Measurements from ENCODE around the gene RAB3GAP2. TPM values are rescaled to one million over a fixed set of nuclear protein-coding genes. Genes with fewer than 3 reads are reported as not detected.
A peak's percentile ranks its signal among the peaks of the same experiment; 100 is the strongest.

Gene RAB3GAP2
- total RNA-seq, 1 experiment from 2014 or later: 64.3 TPM

DNA sequence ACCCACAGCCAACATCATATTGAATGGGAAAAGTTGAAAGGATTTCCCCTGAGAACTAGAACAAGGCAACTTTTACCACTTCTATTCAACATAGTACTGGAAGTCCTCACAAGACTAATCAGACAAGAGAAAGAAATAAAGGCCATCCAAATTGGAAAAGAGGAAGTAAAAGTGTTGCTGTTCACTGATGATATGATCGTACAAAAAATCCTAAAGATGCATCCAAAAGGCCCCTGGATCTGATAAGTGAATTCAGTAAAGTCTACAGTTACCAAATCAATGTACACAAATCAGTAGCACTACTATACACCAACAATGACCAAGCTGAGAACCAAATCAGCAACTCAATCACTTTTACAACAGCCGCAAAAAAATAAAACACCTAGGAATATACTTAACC is 28.3 kb downstream of the RAB3GAP2 start:
- CTCF ChIA-PET: no interaction called here

DNA sequence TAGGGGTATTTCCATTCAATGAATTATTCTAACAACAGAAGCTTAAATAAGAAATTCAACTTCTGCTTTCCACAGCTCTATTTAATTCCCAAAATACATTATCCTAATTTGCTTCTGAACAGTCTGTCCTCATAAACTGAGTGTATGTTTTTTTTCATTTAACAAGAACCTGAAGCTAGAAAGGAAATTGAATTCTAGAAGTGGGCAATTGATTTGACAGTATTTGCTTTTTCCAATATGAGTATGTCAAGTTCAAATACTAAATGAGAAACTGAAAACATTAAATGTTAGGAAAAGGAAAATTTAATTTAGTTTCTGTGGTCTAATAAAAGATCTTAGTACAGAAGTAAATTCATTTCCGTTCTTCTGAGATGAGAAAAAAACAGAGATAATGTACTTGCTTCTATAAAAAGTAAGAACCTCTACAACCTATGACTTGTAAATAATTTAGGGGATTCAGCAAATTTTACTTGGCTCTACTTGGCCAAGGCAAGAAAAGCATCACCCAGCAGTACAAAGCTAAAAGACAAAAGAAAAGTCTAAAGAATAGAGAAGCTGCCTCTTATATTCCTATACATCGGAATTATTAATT is 31.1 kb downstream of the RAB3GAP2 start:
- peaks cover 46% of the 10 kb centered on the region for H3K4me1 Mint-ChIP-seq
- DNase-seq (ENCODE audit: low spot score) (no peak), ATAC-seq (no peak)
- CTCF ChIA-PET: no interaction called here
- H3K36me3 Mint-ChIP-seq: peaks cover 8% of the 10 kb centered on the region
- no peak overlapping the region for H3K27ac Mint-ChIP-seq
- H3K4me3 Mint-ChIP-seq: no peak overlapping the region
- POLR2A ChIA-PET: no interaction called here
- H3K27me3 Mint-ChIP-seq (ENCODE audit: low read depth): no peaks in the 10 kb centered on the region
- H3K9me3 Mint-ChIP-seq: peaks cover 5% of the 10 kb centered on the region
- TF ChIP-seq SMAD4 (CRISPR knock-in tag; IDR thresholded peaks at IDR 0.05): no peak
- TF ChIP-seq, protein P1, sequence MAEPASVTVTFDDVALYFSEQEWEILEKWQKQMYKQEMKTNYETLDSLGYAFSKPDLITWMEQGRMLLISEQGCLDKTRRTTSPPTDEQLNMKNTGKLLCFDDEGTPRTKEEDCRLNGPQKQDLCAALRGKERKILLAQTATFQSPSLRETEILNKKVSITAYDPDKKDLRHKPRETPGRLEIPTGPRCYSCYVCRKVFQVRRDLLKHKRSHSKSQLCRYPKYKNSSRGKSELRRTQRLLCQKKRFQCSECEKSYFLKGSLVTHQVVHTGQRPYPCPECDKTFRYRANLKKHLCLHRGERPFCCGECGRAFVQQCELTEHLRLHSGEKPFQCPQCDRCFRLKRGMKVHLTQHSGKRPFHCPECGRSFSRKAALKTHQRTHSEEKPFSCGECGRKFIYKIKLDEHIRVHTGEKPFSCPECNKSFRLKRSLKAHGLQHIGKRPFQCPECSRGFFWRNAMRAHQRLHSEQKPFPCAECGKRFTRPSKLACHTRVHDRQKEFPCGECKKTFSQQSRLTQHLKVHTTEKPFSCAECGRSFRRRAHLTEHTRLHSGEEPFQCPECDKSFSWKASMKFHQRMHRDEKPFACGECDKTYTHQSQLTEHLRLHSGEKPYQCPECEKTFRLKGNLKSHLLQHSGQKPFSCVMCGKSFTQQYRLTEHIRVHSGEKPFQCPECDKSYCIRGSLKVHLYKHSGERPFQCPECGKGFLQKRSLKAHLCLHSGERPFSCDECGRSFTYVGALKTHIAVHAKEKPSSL (CRISPR knock-in tag; conservative IDR thresholded peaks at IDR 0.05): no peak
- TF ChIP-seq GRHL2 (CRISPR knock-in tag; IDR thresholded peaks at IDR 0.05; ENCODE audit: insufficient replicate concordance, severe bottlenecking): no peak
- TF ChIP-seq, protein P2, sequence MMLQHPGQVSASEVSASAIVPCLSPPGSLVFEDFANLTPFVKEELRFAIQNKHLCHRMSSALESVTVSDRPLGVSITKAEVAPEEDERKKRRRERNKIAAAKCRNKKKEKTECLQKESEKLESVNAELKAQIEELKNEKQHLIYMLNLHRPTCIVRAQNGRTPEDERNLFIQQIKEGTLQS (CRISPR knock-in tag; conservative IDR thresholded peaks at IDR 0.05): no peak
- no peak for TF ChIP-seq ATF1 (CRISPR knock-in tag; IDR thresholded peaks at IDR 0.05)
- TF ChIP-seq CREB1 (CRISPR knock-in tag; IDR thresholded peaks at IDR 0.05): no peak
- no peak for TF ChIP-seq RORB (CRISPR knock-in tag; IDR thresholded peaks at IDR 0.05)
- TF ChIP-seq, protein P3, sequence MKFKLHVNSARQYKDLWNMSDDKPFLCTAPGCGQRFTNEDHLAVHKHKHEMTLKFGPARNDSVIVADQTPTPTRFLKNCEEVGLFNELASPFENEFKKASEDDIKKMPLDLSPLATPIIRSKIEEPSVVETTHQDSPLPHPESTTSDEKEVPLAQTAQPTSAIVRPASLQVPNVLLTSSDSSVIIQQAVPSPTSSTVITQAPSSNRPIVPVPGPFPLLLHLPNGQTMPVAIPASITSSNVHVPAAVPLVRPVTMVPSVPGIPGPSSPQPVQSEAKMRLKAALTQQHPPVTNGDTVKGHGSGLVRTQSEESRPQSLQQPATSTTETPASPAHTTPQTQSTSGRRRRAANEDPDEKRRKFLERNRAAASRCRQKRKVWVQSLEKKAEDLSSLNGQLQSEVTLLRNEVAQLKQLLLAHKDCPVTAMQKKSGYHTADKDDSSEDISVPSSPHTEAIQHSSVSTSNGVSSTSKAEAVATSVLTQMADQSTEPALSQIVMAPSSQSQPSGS (CRISPR knock-in tag; IDR thresholded peaks at IDR 0.05; ENCODE audit: borderline replicate concordance, low read depth): no peak
- TF ChIP-seq ZNF416 (CRISPR knock-in tag; IDR thresholded peaks at IDR 0.05): no peak
- TF ChIP-seq NFE2L1 (CRISPR knock-in tag; IDR thresholded peaks at IDR 0.05): no peak
- TF ChIP-seq CREM (CRISPR knock-in tag; IDR thresholded peaks at IDR 0.05): no peak

More for the DNA sequence above, 28.3 kb downstream of the RAB3GAP2 start:
- DNase-seq (ENCODE audit: low spot score): no peak
- POLR2A ChIA-PET: interaction anchor here (0.8 kb wide), 1 partner anchor 29 kb away, joined by 3 read pairs; the partner anchor contains the start of gene RAB3GAP2
- ATAC-seq: no peak
- peaks cover 24% of the 10 kb centered on the region for H3K9me3 Mint-ChIP-seq
- peaks cover 29% of the 10 kb centered on the region for H3K36me3 Mint-ChIP-seq
- H3K27ac Mint-ChIP-seq: peak overlapping the region; percentile 4
- peak overlapping the region; percentile 78; the same call in 1 of the 2 replicates for H3K4me3 Mint-ChIP-seq
- no peaks in the 10 kb centered on the region for H3K27me3 Mint-ChIP-seq (ENCODE audit: low read depth)
- TF ChIP-seq, protein P4, sequence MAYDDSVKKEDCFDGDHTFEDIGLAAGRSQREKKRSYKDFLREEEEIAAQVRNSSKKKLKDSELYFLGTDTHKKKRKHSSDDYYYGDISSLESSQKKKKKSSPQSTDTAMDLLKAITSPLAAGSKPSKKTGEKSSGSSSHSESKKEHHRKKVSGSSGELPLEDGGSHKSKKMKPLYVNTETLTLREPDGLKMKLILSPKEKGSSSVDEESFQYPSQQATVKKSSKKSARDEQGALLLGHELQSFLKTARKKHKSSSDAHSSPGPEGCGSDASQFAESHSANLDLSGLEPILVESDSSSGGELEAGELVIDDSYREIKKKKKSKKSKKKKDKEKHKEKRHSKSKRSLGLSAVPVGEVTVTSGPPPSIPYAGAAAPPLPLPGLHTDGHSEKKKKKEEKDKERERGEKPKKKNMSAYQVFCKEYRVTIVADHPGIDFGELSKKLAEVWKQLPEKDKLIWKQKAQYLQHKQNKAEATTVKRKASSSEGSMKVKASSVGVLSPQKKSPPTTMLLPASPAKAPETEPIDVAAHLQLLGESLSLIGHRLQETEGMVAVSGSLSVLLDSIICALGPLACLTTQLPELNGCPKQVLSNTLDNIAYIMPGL (CRISPR knock-in tag; IDR thresholded peaks at IDR 0.05): no peak
- TF ChIP-seq, protein P5, sequence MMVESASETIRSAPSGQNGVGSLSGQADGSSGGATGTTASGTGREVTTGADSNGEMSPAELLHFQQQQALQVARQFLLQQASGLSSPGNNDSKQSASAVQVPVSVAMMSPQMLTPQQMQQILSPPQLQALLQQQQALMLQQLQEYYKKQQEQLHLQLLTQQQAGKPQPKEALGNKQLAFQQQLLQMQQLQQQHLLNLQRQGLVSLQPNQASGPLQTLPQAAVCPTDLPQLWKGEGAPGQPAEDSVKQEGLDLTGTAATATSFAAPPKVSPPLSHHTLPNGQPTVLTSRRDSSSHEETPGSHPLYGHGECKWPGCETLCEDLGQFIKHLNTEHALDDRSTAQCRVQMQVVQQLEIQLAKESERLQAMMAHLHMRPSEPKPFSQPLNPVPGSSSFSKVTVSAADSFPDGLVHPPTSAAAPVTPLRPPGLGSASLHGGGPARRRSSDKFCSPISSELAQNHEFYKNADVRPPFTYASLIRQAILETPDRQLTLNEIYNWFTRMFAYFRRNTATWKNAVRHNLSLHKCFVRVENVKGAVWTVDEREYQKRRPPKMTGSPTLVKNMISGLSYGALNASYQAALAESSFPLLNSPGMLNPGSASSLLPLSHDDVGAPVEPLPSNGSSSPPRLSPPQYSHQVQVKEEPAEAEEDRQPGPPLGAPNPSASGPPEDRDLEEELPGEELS (CRISPR knock-in tag; IDR thresholded peaks at IDR 0.05): no peak
- TF ChIP-seq, protein P6, sequence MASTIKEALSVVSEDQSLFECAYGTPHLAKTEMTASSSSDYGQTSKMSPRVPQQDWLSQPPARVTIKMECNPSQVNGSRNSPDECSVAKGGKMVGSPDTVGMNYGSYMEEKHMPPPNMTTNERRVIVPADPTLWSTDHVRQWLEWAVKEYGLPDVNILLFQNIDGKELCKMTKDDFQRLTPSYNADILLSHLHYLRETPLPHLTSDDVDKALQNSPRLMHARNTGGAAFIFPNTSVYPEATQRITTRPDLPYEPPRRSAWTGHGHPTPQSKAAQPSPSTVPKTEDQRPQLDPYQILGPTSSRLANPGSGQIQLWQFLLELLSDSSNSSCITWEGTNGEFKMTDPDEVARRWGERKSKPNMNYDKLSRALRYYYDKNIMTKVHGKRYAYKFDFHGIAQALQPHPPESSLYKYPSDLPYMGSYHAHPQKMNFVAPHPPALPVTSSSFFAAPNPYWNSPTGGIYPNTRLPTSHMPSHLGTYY (CRISPR knock-in tag; IDR thresholded peaks at IDR 0.05): no peak
- TF ChIP-seq ZNF671 (CRISPR knock-in tag; IDR thresholded peaks at IDR 0.05) (no peak), CREB1 (CRISPR knock-in tag; IDR thresholded peaks at IDR 0.05) (no peak), SOX15 (CRISPR knock-in tag; IDR thresholded peaks at IDR 0.05) (no peak), GABPB1 (CRISPR knock-in tag; IDR thresholded peaks at IDR 0.05) (no peak), TP53 (CRISPR knock-in tag; IDR thresholded peaks at IDR 0.05) (no peak), GRHL2 (CRISPR knock-in tag; IDR thresholded peaks at IDR 0.05; ENCODE audit: insufficient replicate concordance, severe bottlenecking) (no peak)
- TF ChIP-seq, protein P7, sequence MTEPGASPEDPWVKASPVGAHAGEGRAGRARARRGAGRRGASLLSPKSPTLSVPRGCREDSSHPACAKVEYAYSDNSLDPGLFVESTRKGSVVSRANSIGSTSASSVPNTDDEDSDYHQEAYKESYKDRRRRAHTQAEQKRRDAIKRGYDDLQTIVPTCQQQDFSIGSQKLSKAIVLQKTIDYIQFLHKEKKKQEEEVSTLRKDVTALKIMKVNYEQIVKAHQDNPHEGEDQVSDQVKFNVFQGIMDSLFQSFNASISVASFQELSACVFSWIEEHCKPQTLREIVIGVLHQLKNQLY (CRISPR knock-in tag; IDR thresholded peaks at IDR 0.05): no peak
- TF ChIP-seq, protein P8, sequence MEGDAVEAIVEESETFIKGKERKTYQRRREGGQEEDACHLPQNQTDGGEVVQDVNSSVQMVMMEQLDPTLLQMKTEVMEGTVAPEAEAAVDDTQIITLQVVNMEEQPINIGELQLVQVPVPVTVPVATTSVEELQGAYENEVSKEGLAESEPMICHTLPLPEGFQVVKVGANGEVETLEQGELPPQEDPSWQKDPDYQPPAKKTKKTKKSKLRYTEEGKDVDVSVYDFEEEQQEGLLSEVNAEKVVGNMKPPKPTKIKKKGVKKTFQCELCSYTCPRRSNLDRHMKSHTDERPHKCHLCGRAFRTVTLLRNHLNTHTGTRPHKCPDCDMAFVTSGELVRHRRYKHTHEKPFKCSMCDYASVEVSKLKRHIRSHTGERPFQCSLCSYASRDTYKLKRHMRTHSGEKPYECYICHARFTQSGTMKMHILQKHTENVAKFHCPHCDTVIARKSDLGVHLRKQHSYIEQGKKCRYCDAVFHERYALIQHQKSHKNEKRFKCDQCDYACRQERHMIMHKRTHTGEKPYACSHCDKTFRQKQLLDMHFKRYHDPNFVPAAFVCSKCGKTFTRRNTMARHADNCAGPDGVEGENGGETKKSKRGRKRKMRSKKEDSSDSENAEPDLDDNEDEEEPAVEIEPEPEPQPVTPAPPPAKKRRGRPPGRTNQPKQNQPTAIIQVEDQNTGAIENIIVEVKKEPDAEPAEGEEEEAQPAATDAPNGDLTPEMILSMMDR (IDR thresholded peaks at IDR 0.05): no peak
- peaks cover 35% of the 10 kb centered on the region for H3K4me1 Mint-ChIP-seq
